GM23248 (cell line): ENCODE results near the gene GPA33. TPM values are rescaled to one million over a fixed set of nuclear protein-coding genes. Genes with fewer than 3 reads are reported as not detected.

Experiments used
- DNase-seq: peaks from one replicate; pipeline ENCODE4 v3.0.0-alpha.2; 2015
- H2AFZ ChIP-seq: fragments of 200-600 bp; sonication (generic); 2 replicates; pipeline ENCODE4 v1.6.1; 2016; ENCODE audit warnings: antibody characterized with exemption
- H3F3A ChIP-seq: fragments of 200-600 bp; sonication (generic); 2 replicates; pipeline ENCODE4 v1.6.1; 2016; ENCODE audit warnings: mild to moderate bottlenecking, antibody characterized with exemption, mixed run types; ENCODE audit not compliant: insufficient read depth
- H3K27ac ChIP-seq: fragments of 200-600 bp; sonication (generic); 2 replicates; pipeline ENCODE4 v1.5.1; 2016; ENCODE audit warnings: mild to moderate bottlenecking
- H3K27me3 ChIP-seq: fragments of 200-600 bp; sonication (generic); replicated peaks from 2 replicates; pipeline ENCODE4 v1.6.1; 2016; ENCODE audit warnings: mild to moderate bottlenecking; ENCODE audit not compliant: insufficient read depth
- H3K36me3 ChIP-seq: fragments of 200-600 bp; sonication (generic); 2 replicates; pipeline ENCODE4 v1.6.1; 2016; ENCODE audit warnings: low read depth, mild to moderate bottlenecking
- H3K4me1 ChIP-seq: fragments of 200-600 bp; sonication (generic); 2 replicates; pipeline ENCODE4 v1.6.1; 2016; ENCODE audit warnings: mild to moderate bottlenecking; ENCODE audit not compliant: insufficient read depth
- H3K4me2 ChIP-seq: fragments of 200-600 bp; sonication (generic); one replicate; pipeline ENCODE4 v1.6.1; 2016; ENCODE audit warnings: mild to moderate bottlenecking; ENCODE audit not compliant: unreplicated experiment
- H3K4me3 ChIP-seq: fragments of 200-600 bp; sonication (generic); 2 replicates; pipeline ENCODE4 v1.5.1; 2016; ENCODE audit warnings: mild to moderate bottlenecking
- H3K79me2 ChIP-seq: fragments of 200-600 bp; sonication (generic); 2 replicates; pipeline ENCODE4 v1.6.1; 2016; ENCODE audit warnings: mild to moderate bottlenecking; ENCODE audit not compliant: insufficient read depth
- H3K9ac ChIP-seq: fragments of 200-600 bp; sonication (generic); 2 replicates; pipeline ENCODE4 v1.6.1; 2016; ENCODE audit warnings: mild to moderate bottlenecking
- H3K9me2 ChIP-seq: fragments of 200-600 bp; sonication (generic); 2 replicates; pipeline ENCODE4 v1.6.1; 2016; ENCODE audit warnings: mixed run types, mild to moderate bottlenecking, moderate library complexity; ENCODE audit not compliant: insufficient read depth
- H3K9me3 ChIP-seq: fragments of 200-600 bp; sonication (generic); one replicate; pipeline ENCODE4 v1.6.1; 2017; ENCODE audit warnings: low read depth
- H4K20me1 ChIP-seq: fragments of 200-600 bp; sonication (generic); 2 replicates; pipeline ENCODE4 v1.6.0; 2016; ENCODE audit not compliant: insufficient read depth
- EZH2 ChIP-seq: fragments of 200-600 bp; sonication (generic); IDR thresholded peaks from 2 replicates; pipeline ENCODE4 v1.6.1; 2018; ENCODE audit warnings: antibody characterized with exemption, mild to moderate bottlenecking; ENCODE audit not compliant: insufficient read depth, poor library complexity, severe bottlenecking
- EZH2phosphoT487 ChIP-seq: fragments of 200-600 bp; sonication (generic); IDR thresholded peaks from 2 replicates; pipeline ENCODE4 v1.6.1; 2018; ENCODE audit warnings: antibody characterized with exemption, moderate library complexity, mild to moderate bottlenecking, low read depth; ENCODE audit not compliant: insufficient read depth
- WGBS, 2 experiments: methylation state at CpG; one replicate each; pipeline ENCODE4 v1.1.6; 2015 to 2017; ENCODE audit warnings: low lambda C conversion rate in 2 of 2, low coverage in 1 of 2; ENCODE audit errors: missing lambda C conversion rate in 2 of 2; 5-methylcytosine and 5-hydroxymethylcytosine counted together
- in situ Hi-C: fragments of 300-500 bp; cut with MboI; formaldehyde crosslinking; loops from 2 replicates; pipeline ENCODE4 v1.15.0; 2020
- polyA plus RNA-seq: library from polyadenylated mRNA; unstranded; fragments of >200 nt; fragmentation: Nextera tagmentation; extraction: Ambion mirVana; gene quantifications from 2 replicates; pipeline ENCODE4 v1.2.1, GENCODE V29; 2016
- total RNA-seq: library from RNA; depleted of rRNA; stranded (reverse); fragments of >200 nt; shearing (Covaris generic); gene quantifications from 2 replicates; pipeline ENCODE4 v1.2.3, GENCODE V29; 2014

The GPA33 gene
- total and polyA plus RNA-seq, 2 experiments from 2014 or later, result not detected

- no peak for TF ChIP-seq EZH2
- no peak for TF ChIP-seq EZH2phosphoT487
- H3K4me1 ChIP-seq, result no peaks in the 10 kb centered on the region
- DNase-seq, result no peak
- H3K9me3 ChIP-seq, result no peaks in the 10 kb centered on the region
- no peak overlapping the region for H3K27ac ChIP-seq
- peak overlapping the region; percentile 42 for H3K4me2 ChIP-seq
- H3K9me2 ChIP-seq, result no peaks in the 10 kb centered on the region
- H3K27me3 ChIP-seq, result peaks cover 27% of the 10 kb centered on the region
- H3K79me2 ChIP-seq, result no peaks in the 10 kb centered on the region
- H3K36me3 ChIP-seq, result no peaks in the 10 kb centered on the region
- H3K9ac ChIP-seq, result no peak overlapping the region
- H2AFZ ChIP-seq, result peak overlapping the region; percentile 60
- H3K4me3 ChIP-seq, result peak overlapping the region; percentile 59; the same call in 1 of the 2 replicates
- 39% methylated on average over 13 of the region's 13 CpGs for WGBS, 2 experiments
- no peaks in the 10 kb centered on the region for H4K20me1 ChIP-seq
- no peaks in the 10 kb centered on the region for H3F3A ChIP-seq
- in situ Hi-C loops, result no loop called here
Measured at GRCh38 chr1:167120899-167121298, 30.7 kb upstream of the GPA33 start.

- Histone ChIP-seq H2AFZ (no peak overlapping the region), H3K4me1 (no peaks in the 10 kb centered on the region), H3K79me2 (no peaks in the 10 kb centered on the region), H3F3A (no peaks in the 10 kb centered on the region), H3K27me3 (peaks cover 39% of the 10 kb centered on the region), H3K9me2 (no peaks in the 10 kb centered on the region), H3K9ac (no peak overlapping the region), H3K9me3 (no peaks in the 10 kb centered on the region), H4K20me1 (no peaks in the 10 kb centered on the region), H3K4me3 (no peak overlapping the region), H3K4me2 (no peak overlapping the region), H3K27ac (no peak overlapping the region), H3K36me3 (no peaks in the 10 kb centered on the region)
- no peak for DNase-seq
- 53 to 71% methylated on average over 3 of the region's 3 CpGs for WGBS, 2 experiments
- in situ Hi-C loops, result no loop called here
- TF ChIP-seq EZH2 (no peak), EZH2phosphoT487 (no peak)
Measured at GRCh38 chr1:167119696-167120095, 29.5 kb upstream of the GPA33 start.

GRCh38 chr1:167118188-167118587 is 28.0 kb upstream of the GPA33 start:
- WGBS, 2 experiments, result 49 to 52% methylated on average over 5 of the region's 5 CpGs
- H3K4me2 ChIP-seq, result no peak overlapping the region
- no peaks in the 10 kb centered on the region for H3K4me1 ChIP-seq
- no peak overlapping the region for H3K9ac ChIP-seq
- H3K79me2 ChIP-seq, result no peaks in the 10 kb centered on the region
- no peaks in the 10 kb centered on the region for H4K20me1 ChIP-seq
- no peaks in the 10 kb centered on the region for H3K9me2 ChIP-seq
- no peak overlapping the region for H3K4me3 ChIP-seq
- no peaks in the 10 kb centered on the region for H3F3A ChIP-seq
- peaks cover 39% of the 10 kb centered on the region for H3K27me3 ChIP-seq
- in situ Hi-C loops, result no loop called here
- no peaks in the 10 kb centered on the region for H3K9me3 ChIP-seq
- DNase-seq, result no peak
- no peaks in the 10 kb centered on the region for H3K36me3 ChIP-seq
- H2AFZ ChIP-seq, result no peak overlapping the region
- no peak overlapping the region for H3K27ac ChIP-seq
- TF ChIP-seq EZH2phosphoT487 (no peak), EZH2 (no peak)

- H3K36me3 ChIP-seq, result no peaks in the 10 kb centered on the region
Measured at GRCh38 chr1:167117225-167117624, 27.0 kb upstream of the GPA33 start.

GRCh38 chr1:167116174-167116573 is 26.0 kb upstream of the GPA33 start:
- in situ Hi-C loops, result no loop called here
- TF ChIP-seq EZH2 (no peak), EZH2phosphoT487 (no peak)
- 14 to 31% methylated on average over 1 of the region's 1 CpG for WGBS, 2 experiments
- Histone ChIP-seq H3K27me3 (peaks cover 30% of the 10 kb centered on the region), H4K20me1 (no peaks in the 10 kb centered on the region), H3K79me2 (no peaks in the 10 kb centered on the region), H3K36me3 (no peaks in the 10 kb centered on the region), H2AFZ (no peak overlapping the region), H3K4me2 (no peak overlapping the region), H3K4me1 (no peaks in the 10 kb centered on the region), H3K4me3 (no peak overlapping the region), H3K9ac (no peak overlapping the region), H3K9me3 (no peaks in the 10 kb centered on the region), H3F3A (no peaks in the 10 kb centered on the region), H3K27ac (no peak overlapping the region), H3K9me2 (no peaks in the 10 kb centered on the region)
- no peak for DNase-seq

More at GRCh38 chr1:167117225-167117624, 27.0 kb upstream of the GPA33 start:
- Histone ChIP-seq H3K9me3 (no peaks in the 10 kb centered on the region), H3K9ac (no peak overlapping the region), H3F3A (no peaks in the 10 kb centered on the region), H2AFZ (no peak overlapping the region), H3K4me1 (no peaks in the 10 kb centered on the region), H3K9me2 (no peaks in the 10 kb centered on the region), H3K4me3 (no peak overlapping the region), H3K4me2 (no peak overlapping the region), H3K79me2 (no peaks in the 10 kb centered on the region), H3K27ac (no peak overlapping the region), H3K27me3 (peaks cover 39% of the 10 kb centered on the region), H4K20me1 (no peaks in the 10 kb centered on the region)
- DNase-seq, result no peak
- in situ Hi-C loops, result no loop called here
- 64 to 65% methylated on average over 9 of the region's 9 CpGs for WGBS, 2 experiments
- no peak for TF ChIP-seq EZH2
- no peak for TF ChIP-seq EZH2phosphoT487
